Neural cell (in vitro differentiated cells): Measurements from ENCODE around the gene WDR1. TPM values are rescaled to one million over a fixed set of nuclear protein-coding genes. Genes with fewer than 3 reads are reported as not detected.

Experiments used
- H2AFZ ChIP-seq: fragments of 200-600, 300-800 bp; sonication (generic), shearing (Covaris generic); 2 replicates; pipeline ENCODE4 v1.6.0; 2014; ENCODE audit warnings: low read depth, mild to moderate bottlenecking, antibody characterized with exemption, low read length, moderate library complexity
- H3F3A ChIP-seq: fragments of 200-600 bp; shearing (Covaris generic); 2 replicates; pipeline ENCODE4 v1.6.1; 2016; ENCODE audit warnings: mild to moderate bottlenecking, moderate library complexity, mixed read lengths, antibody characterized with exemption, low read length; ENCODE audit not compliant: insufficient read depth, poor library complexity, severe bottlenecking
- H3K27ac ChIP-seq: fragments of 200-600, 300-800 bp; sonication (generic), shearing (Covaris generic); 2 replicates; pipeline ENCODE4 v1.5.1; 2014; ENCODE audit warnings: mild to moderate bottlenecking, low read length, moderate library complexity
- H3K27me3 ChIP-seq: fragments of 300-800, 200-600 bp; sonication (generic), shearing (Covaris generic); 2 replicates; pipeline ENCODE4 v1.6.0; 2014; ENCODE audit warnings: mild to moderate bottlenecking, low read depth, low read length, moderate library complexity; ENCODE audit not compliant: insufficient read depth
- H3K36me3 ChIP-seq: fragments of 300-800, 200-600 bp; sonication (generic), shearing (Covaris generic); 2 replicates; pipeline ENCODE4 v1.5.1; 2014; ENCODE audit warnings: mild to moderate bottlenecking, antibody characterized with exemption, low read length, moderate library complexity; ENCODE audit not compliant: insufficient read depth
- H3K4me2 ChIP-seq: fragments of 300-800, 200-600 bp; sonication (generic), shearing (Covaris generic); 2 replicates; pipeline ENCODE4 v1.6.0; 2014; ENCODE audit warnings: mild to moderate bottlenecking, low read length
- H3K4me3 ChIP-seq: fragments of 300-800, 200-600 bp; sonication (generic), shearing (Covaris generic); 2 replicates; pipeline ENCODE4 v1.5.1; 2014; ENCODE audit warnings: mild to moderate bottlenecking, low read length, moderate library complexity
- H3K79me2 ChIP-seq: fragments of 200-600 bp; shearing (Covaris generic); replicated peaks from 2 replicates; pipeline ENCODE4 v1.6.0; 2014; ENCODE audit warnings: mild to moderate bottlenecking, low read length, moderate library complexity; ENCODE audit not compliant: insufficient read depth
- H3K9ac ChIP-seq: fragments of 300-800, 200-600 bp; sonication (generic), shearing (Covaris generic); 2 replicates; pipeline ENCODE4 v1.6.1; 2016; ENCODE audit warnings: mild to moderate bottlenecking, low read length, mixed read lengths
- H3K9me2 ChIP-seq: fragments of 200-600 bp; shearing (Covaris generic); 2 replicates; pipeline ENCODE4 v1.6.1; 2016; ENCODE audit warnings: mild to moderate bottlenecking, low read length, mixed read lengths; ENCODE audit not compliant: insufficient read depth
- H3K9me3 ChIP-seq: fragments of 200-600, 300-800 bp; sonication (generic), shearing (Covaris generic); 2 replicates; pipeline ENCODE4 v1.6.1; 2016; ENCODE audit warnings: mild to moderate bottlenecking, mixed run types, low read length, moderate library complexity, mixed read lengths
- H4K20me1 ChIP-seq: fragments of 200-600 bp; shearing (Covaris generic); 2 replicates; pipeline ENCODE4 v1.6.1; 2016; ENCODE audit warnings: mild to moderate bottlenecking, mixed run types; ENCODE audit not compliant: insufficient read depth
- CTCF ChIP-seq: fragments of 450-650 bp; IDR thresholded peaks from 2 replicates; pipeline ENCODE4 v1.5.1; 2014; ENCODE audit warnings: antibody characterized with exemption, mild to moderate bottlenecking, moderate library complexity; ENCODE audit not compliant: poor library complexity, severe bottlenecking
- EP300 ChIP-seq: fragments of 450-650 bp; conservative IDR thresholded peaks from 2 replicates; pipeline ENCODE4 v1.6.1; 2014; ENCODE audit warnings: antibody characterized with exemption, mild to moderate bottlenecking, moderate library complexity; ENCODE audit not compliant: poor library complexity, severe bottlenecking
- EZH2 ChIP-seq: fragments of 200-600, 300-800 bp; shearing (Covaris generic), sonication (generic); IDR thresholded peaks from 2 replicates; pipeline ENCODE4 v1.6.1; 2014; ENCODE audit warnings: antibody characterized with exemption, low read length, borderline replicate concordance, mild to moderate bottlenecking; ENCODE audit not compliant: insufficient read depth, poor library complexity, severe bottlenecking
- MXI1 ChIP-seq: fragments of 450-650 bp; conservative IDR thresholded peaks from 2 replicates; pipeline ENCODE4 v1.6.1; 2014; ENCODE audit warnings: antibody characterized with exemption, mild to moderate bottlenecking; ENCODE audit not compliant: poor library complexity, severe bottlenecking
- POLR2AphosphoS5 ChIP-seq: IDR thresholded peaks from 2 replicates; pipeline ENCODE4 v1.6.1; 2012
- RAD21 ChIP-seq: fragments of 450-650 bp; conservative IDR thresholded peaks from 2 replicates; pipeline ENCODE4 v1.6.1; 2014; ENCODE audit warnings: antibody characterized with exemption, mild to moderate bottlenecking, moderate library complexity
- REST ChIP-seq: IDR thresholded peaks from 2 replicates; pipeline ENCODE4 v1.6.1; 2012; ENCODE audit warnings: borderline replicate concordance
- SMC3 ChIP-seq: fragments of 450-650 bp; conservative IDR thresholded peaks from 2 replicates; pipeline ENCODE4 v1.6.1; 2014; ENCODE audit warnings: antibody characterized with exemption, mild to moderate bottlenecking, moderate library complexity; ENCODE audit not compliant: poor library complexity
- TAF1 ChIP-seq: IDR thresholded peaks from 2 replicates; pipeline ENCODE4 v1.6.1; 2012; ENCODE audit warnings: low read depth
- polyA plus RNA-seq: library from polyadenylated mRNA; depleted of rRNA; stranded (reverse); fragments of >200 nt; gene quantifications from 2 replicates; pipeline ENCODE4 v1.2.3, GENCODE V29; 2014

The WDR1 gene
- polyA plus RNA-seq, 1 donor from 2014 or later, result 106 TPM

DNA sequence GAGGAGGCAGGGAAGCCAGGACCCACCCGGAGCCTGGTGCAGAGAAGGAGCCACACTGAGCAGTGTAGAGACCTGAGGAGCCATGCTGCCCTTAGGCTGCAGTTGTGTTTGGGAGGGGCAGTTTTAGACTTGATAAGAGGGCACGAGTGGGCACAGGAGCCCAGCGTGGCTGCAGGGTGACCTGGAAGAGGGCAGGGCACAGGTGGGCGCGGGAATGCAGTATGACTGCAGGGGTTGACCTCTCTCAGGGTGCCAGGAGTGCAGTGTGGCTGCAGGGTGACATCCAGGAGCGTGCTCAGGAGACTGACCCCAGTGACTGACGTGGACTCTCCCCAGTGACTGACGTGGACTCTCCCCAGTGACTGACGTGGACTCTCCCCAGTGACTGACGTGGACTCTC, 14.6 kb upstream of the WDR1 start:
- Histone ChIP-seq H3F3A (no peaks in the 10 kb centered on the region), H3K36me3 (no peaks in the 10 kb centered on the region), H3K9ac (no peak overlapping the region), H2AFZ (no peak overlapping the region), H3K4me3 (no peak overlapping the region), H3K4me2 (no peak overlapping the region), H3K79me2 (no peaks in the 10 kb centered on the region), H3K27me3 (no peaks in the 10 kb centered on the region), H4K20me1 (no peaks in the 10 kb centered on the region), H3K9me3 (no peaks in the 10 kb centered on the region), H3K27ac (no peak overlapping the region), H3K9me2 (no peaks in the 10 kb centered on the region)
- TF ChIP-seq SMC3 (no peak), TAF1 (no peak), MXI1 (no peak), RAD21 (no peak), CTCF (no peak), POLR2AphosphoS5 (no peak), EZH2 (no peak), REST (no peak), EP300 (no peak)

DNA sequence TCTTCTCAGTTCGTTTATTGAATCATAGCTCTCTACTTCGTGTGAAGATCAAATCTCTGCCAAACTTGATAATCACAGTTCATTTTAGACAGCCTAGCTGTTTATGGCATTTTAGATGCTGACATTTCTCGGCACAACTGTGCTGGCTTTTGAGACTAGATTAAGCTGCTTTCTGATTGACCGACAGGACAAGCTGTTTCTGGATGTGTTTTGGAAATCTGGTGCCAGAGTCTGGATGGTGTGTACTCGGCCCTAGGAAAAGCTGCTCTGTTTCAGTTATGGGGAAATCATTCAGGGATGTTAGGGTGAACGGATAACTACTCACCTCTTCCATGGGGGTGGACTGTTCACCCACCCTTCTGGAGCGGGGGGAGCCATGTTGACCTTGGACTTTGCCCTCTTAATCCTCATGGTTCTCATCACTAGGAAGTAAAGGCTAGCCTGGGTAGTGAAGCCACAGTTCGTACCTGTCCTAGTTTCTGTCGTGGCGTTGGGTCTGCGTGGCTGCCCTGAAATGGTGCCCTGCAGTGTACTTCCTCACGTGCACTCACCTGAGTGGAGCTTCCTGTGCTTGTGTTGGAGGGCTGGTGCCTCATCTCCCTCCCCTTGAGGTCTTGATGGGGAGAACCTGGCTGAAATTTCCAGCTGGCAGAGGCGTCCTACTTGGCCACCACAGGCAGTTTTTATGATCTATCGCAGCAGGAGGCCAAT, 13.7 kb upstream of the WDR1 start:
- no peak overlapping the region for H2AFZ ChIP-seq
- no peak overlapping the region for H3K4me3 ChIP-seq
- H3K27me3 ChIP-seq, result no peaks in the 10 kb centered on the region
- no peaks in the 10 kb centered on the region for H3K9me2 ChIP-seq
- TF ChIP-seq CTCF (no peak), SMC3 (no peak), EZH2 (no peak), MXI1 (no peak), RAD21 (no peak), POLR2AphosphoS5 (no peak), EP300 (no peak)
- H4K20me1 ChIP-seq, result no peaks in the 10 kb centered on the region
- no peaks in the 10 kb centered on the region for H3F3A ChIP-seq
- no peaks in the 10 kb centered on the region for H3K9me3 ChIP-seq
- H3K9ac ChIP-seq, result no peak overlapping the region
- no peaks in the 10 kb centered on the region for H3K79me2 ChIP-seq
- H3K4me2 ChIP-seq, result no peak overlapping the region
- H3K36me3 ChIP-seq, result no peaks in the 10 kb centered on the region
- no peak overlapping the region for H3K27ac ChIP-seq
